WTC11 (cell line): ENCODE results near the gene SMCP. TPM values are rescaled to one million over a fixed set of nuclear protein-coding genes. Genes with fewer than 3 reads are reported as not detected.

Experiments
- ATAC-seq: fragments of 200-7000 bp; cut with Tn5 transposase; 2 replicates; pipeline ENCODE4 v1.10.0; 2021; ENCODE audit warnings: mild to moderate bottlenecking, moderate library complexity
- CTCF ChIA-PET: fragments of 300-600 bp; sonication (Branson Sonifier 250); formaldehyde crosslinking; loops from one replicate; lab custom pipeline; 2021; ENCODE audit warnings: antibody characterized with exemption; lab: Charles Lee
- POLR2A ChIA-PET: fragments of 350-600 bp; sonication (Branson Sonifier 250); formaldehyde crosslinking; loops from one replicate; lab custom pipeline; 2021; ENCODE audit warnings: antibody characterized with exemption; lab: Charles Lee
- DNase-seq: peaks from one replicate; pipeline ENCODE4 v3.0.0; 2021; ENCODE audit warnings: low spot score
- H3K27ac Mint-ChIP-seq: 2 replicates; pipeline ENCODE4 v1.8.0; 2021; ENCODE audit warnings: mixed read lengths
- H3K27me3 Mint-ChIP-seq: 2 replicates; pipeline ENCODE4 v1.8.0; 2021; ENCODE audit warnings: low read depth, mild to moderate bottlenecking, moderate library complexity, mixed read lengths
- H3K36me3 Mint-ChIP-seq: 2 replicates; pipeline ENCODE4 v1.8.0; 2021; ENCODE audit warnings: mixed read lengths
- H3K4me1 Mint-ChIP-seq: 2 replicates; pipeline ENCODE4 v1.8.0; 2022; ENCODE audit warnings: mixed read lengths
- H3K4me3 Mint-ChIP-seq: 2 replicates; pipeline ENCODE4 v1.8.0; 2021; ENCODE audit warnings: mild to moderate bottlenecking, moderate library complexity, mixed read lengths
- H3K9me3 Mint-ChIP-seq: 2 replicates; pipeline ENCODE4 v1.8.0; 2021; ENCODE audit warnings: mixed read lengths
- AR ChIP-seq: fragments of 250-450 bp; sonication (Bioruptor Pico); IDR thresholded peaks from 2 replicates; pipeline ENCODE4 v1.9.0; 2021; ENCODE audit warnings: mild to moderate bottlenecking
- E2F1 ChIP-seq: sonication (generic); formaldehyde crosslinking; IDR thresholded peaks from 2 replicates; pipeline ENCODE4 v1.8.0; 2022; ENCODE audit warnings: mild to moderate bottlenecking, missing genetic modification reagents
- E2F4 ChIP-seq: sonication (generic); formaldehyde crosslinking; IDR thresholded peaks from 2 replicates; pipeline ENCODE4 v1.8.1; 2022; ENCODE audit warnings: low read depth, mild to moderate bottlenecking, moderate library complexity, missing genetic modification reagents, borderline replicate concordance
- ETV6 ChIP-seq: sonication (generic); formaldehyde crosslinking; IDR thresholded peaks from 2 replicates; pipeline ENCODE4 v1.8.1; 2022; ENCODE audit warnings: mild to moderate bottlenecking, missing genetic modification reagents
- FOXP1 ChIP-seq: sonication (generic); formaldehyde crosslinking; IDR thresholded peaks from 2 replicates; pipeline ENCODE4 v1.8.0; 2022; ENCODE audit warnings: missing genetic modification reagents, mild to moderate bottlenecking, moderate library complexity, borderline replicate concordance
- FOXP4 ChIP-seq: sonication (generic); formaldehyde crosslinking; IDR thresholded peaks from 2 replicates; pipeline ENCODE4 v1.8.0; 2022; ENCODE audit warnings: mild to moderate bottlenecking, missing genetic modification reagents
- HMGXB4 ChIP-seq: sonication (generic); formaldehyde crosslinking; IDR thresholded peaks from 2 replicates; pipeline ENCODE4 v1.8.1; 2023; ENCODE audit warnings: mild to moderate bottlenecking, moderate library complexity, missing genetic modification reagents
- IRF1 ChIP-seq: sonication (generic); formaldehyde crosslinking; IDR thresholded peaks from 2 replicates; pipeline ENCODE4 v1.8.0; 2023; ENCODE audit warnings: missing genetic modification reagents
- NFE2L1 ChIP-seq: sonication (generic); formaldehyde crosslinking; IDR thresholded peaks from 2 replicates; pipeline ENCODE4 v1.8.1; 2023; ENCODE audit warnings: missing genetic modification reagents
- RELA ChIP-seq: sonication (generic); formaldehyde crosslinking; IDR thresholded peaks from 2 replicates; pipeline ENCODE4 v1.8.1; 2022; ENCODE audit warnings: missing genetic modification reagents, mild to moderate bottlenecking, borderline replicate concordance
- RORB ChIP-seq: fragments of 250-450 bp; sonication (Bioruptor Pico); IDR thresholded peaks from 2 replicates; pipeline ENCODE4 v1.9.0; 2021; ENCODE audit warnings: mild to moderate bottlenecking
- TEAD4 ChIP-seq: sonication (generic); formaldehyde crosslinking; IDR thresholded peaks from 2 replicates; pipeline ENCODE4 v1.8.0; 2022; ENCODE audit warnings: mild to moderate bottlenecking, missing genetic modification reagents
- USF2 ChIP-seq: sonication (generic); formaldehyde crosslinking; IDR thresholded peaks from 2 replicates; pipeline ENCODE4 v1.8.1; 2023; ENCODE audit warnings: mild to moderate bottlenecking, missing genetic modification reagents, moderate library complexity
- ZNF416 ChIP-seq: fragments of 250-450 bp; sonication (Bioruptor Pico); IDR thresholded peaks from 2 replicates; pipeline ENCODE4 v1.9.0; 2021; ENCODE audit warnings: mild to moderate bottlenecking, inconsistent platforms
- ZNF671 ChIP-seq: fragments of 250-450 bp; sonication (Bioruptor Pico); IDR thresholded peaks from 2 replicates; pipeline ENCODE4 v1.8.0; 2021; ENCODE audit warnings: mild to moderate bottlenecking
- total RNA-seq: library from RNA; stranded (reverse); gene quantifications from 3 replicates; pipeline ENCODE4 v1.2.3, GENCODE V29; 2021

SMCP gene
- total RNA-seq, 1 experiment from 2014 or later: not detected

GRCh38 chr1:152906023-152906565 is 28.0 kb downstream of the SMCP start:
- H3K27ac Mint-ChIP-seq: no peak overlapping the region
- H3K9me3 Mint-ChIP-seq: peaks cover 9% of the 10 kb centered on the region
- peaks cover 3% of the 10 kb centered on the region; the same call in 1 of the 2 replicates for H3K27me3 Mint-ChIP-seq
- ChIA-PET CTCF (interaction anchor here (1.1 to 3.1 kb wide), 2 partner anchors 37 to 286 kb away, joined by 3 to 9 read pairs; no protein-coding TSS in a partner anchor), POLR2A (no interaction called here)
- H3K4me3 Mint-ChIP-seq: no peak overlapping the region
- ATAC-seq: no peak
- peaks cover 4% of the 10 kb centered on the region; the same call in 1 of the 2 replicates for H3K36me3 Mint-ChIP-seq
- no peaks in the 10 kb centered on the region for H3K4me1 Mint-ChIP-seq
- no peak for DNase-seq
- no peak for TF ChIP-seq IRF1

- peaks cover 4% of the 10 kb centered on the region; the same call in 1 of the 2 replicates for H3K36me3 Mint-ChIP-seq
- no peak for TF ChIP-seq USF2 (CRISPR knock-in tag)
- TF ChIP-seq, all 79 proteins: peak for 0
- Mint-ChIP-seq H3K4me3 (no peak within 1 kb of the TSS), H3K4me1 (no peaks in the 10 kb centered on the region), H3K9me3 (peaks cover 20% of the 10 kb centered on the region), H3K27me3 (peaks cover 3% of the 10 kb centered on the region), H3K27ac (no peak within 1 kb of the TSS)
- no peak for ATAC-seq
- ChIA-PET POLR2A (no interaction called here), CTCF (interaction anchor here (0.5 to 3.1 kb wide), 3 partner anchors 16 to 285 kb away, joined by 3 to 9 read pairs (median 5); no protein-coding TSS in a partner anchor)
- no peak for DNase-seq
Measured at GRCh38 chr1:152907686-152908601, 29.8 kb downstream of the SMCP start, which contains the start of gene IVL. Gene IVL (plus strand): TSS chr1:152908546. CDS start chr1:152909798, 1,252 bp downstream.

GRCh38 chr1:152909206-152909605 is 31.1 kb downstream of the SMCP start:
- ATAC-seq (no peak), DNase-seq (no peak)
- ChIA-PET POLR2A (no interaction called here), CTCF (interaction anchor here (1.3 to 1.8 kb wide), 3 partner anchors 10 to 284 kb away, joined by 4 to 6 read pairs (median 5); partner anchors contain the start of gene SMCP)
- Mint-ChIP-seq H3K27ac (no peak overlapping the region), H3K36me3 (peaks cover 4% of the 10 kb centered on the region; the same call in 1 of the 2 replicates), H3K4me3 (no peak overlapping the region), H3K9me3 (peaks cover 21% of the 10 kb centered on the region), H3K4me1 (no peaks in the 10 kb centered on the region), H3K27me3 (peaks cover 6% of the 10 kb centered on the region)
- no peak for TF ChIP-seq E2F4

GRCh38 chr1:152912471-152912870 is 34.3 kb downstream of the SMCP start:
- DNase-seq (no peak), ATAC-seq (no peak)
- ChIA-PET CTCF (interaction anchor here (1.7 kb wide), 2 partner anchors 34 to 281 kb away, joined by 5 to 6 read pairs; partner anchors contain the start of gene SMCP), POLR2A (no interaction called here)
- H3K27ac Mint-ChIP-seq: no peak overlapping the region
- H3K36me3 Mint-ChIP-seq: peaks cover 4% of the 10 kb centered on the region; the same call in 1 of the 2 replicates
- H3K4me1 Mint-ChIP-seq: no peaks in the 10 kb centered on the region
- H3K4me3 Mint-ChIP-seq: no peak overlapping the region
- peaks cover 36% of the 10 kb centered on the region for H3K9me3 Mint-ChIP-seq
- H3K27me3 Mint-ChIP-seq: peaks cover 9% of the 10 kb centered on the region
- TF ChIP-seq AR (no peak), RELA (no peak), NFE2L1 (CRISPR knock-in tag) (no peak), FOXP4 (CRISPR knock-in tag) (no peak), ZNF671 (CRISPR knock-in tag) (no peak), E2F1 (no peak), FOXP1 (CRISPR knock-in tag) (no peak), ZNF416 (CRISPR knock-in tag) (no peak), RORB (CRISPR knock-in tag) (no peak), HMGXB4 (CRISPR knock-in tag) (no peak), TEAD4 (CRISPR knock-in tag) (no peak), ETV6 (CRISPR knock-in tag) (no peak)
